SHP77 (cell line): ENCODE data around the gene TAF10.

Experiments
- DNase-seq, 2 experiments: peaks; one replicate each; lab custom pipeline; 2025; lab: John Stamatoyannopoulos, UW

The TAF10 gene

DNA sequence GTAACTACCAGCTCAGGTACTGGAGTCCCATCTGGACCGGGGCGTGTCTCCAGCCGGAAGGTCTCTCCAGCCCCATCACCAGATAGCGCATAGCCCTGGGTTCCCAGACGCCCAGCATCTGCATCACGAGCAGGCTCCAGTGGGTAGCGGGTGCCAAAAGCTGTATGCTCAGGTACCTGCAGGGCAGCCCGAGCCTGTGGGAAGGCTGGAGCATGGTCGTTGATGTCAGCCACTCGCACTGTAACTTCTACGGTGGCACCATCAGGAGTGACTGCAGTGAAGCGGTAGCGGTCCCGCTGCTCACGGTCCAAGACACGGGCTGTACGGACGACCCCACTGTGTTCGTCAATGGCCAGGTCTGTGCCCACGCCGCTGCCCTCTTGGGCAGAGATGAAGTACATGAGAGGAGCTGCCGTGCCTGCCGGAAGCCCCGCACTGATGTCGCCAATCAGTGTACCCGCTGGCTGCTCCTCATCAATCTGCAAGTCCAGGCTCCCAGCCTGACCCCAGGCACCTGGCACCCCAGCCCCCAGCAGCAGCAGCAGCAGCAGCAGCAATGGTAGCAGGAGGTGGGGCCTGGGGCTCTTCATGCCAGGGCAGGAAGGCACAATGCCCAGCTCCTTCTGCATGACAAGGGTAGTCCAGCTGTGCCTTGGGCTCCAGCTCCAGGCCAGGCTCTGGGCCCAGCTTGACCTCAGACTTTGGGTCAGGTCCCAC lies 29.1 kb upstream of the TAF10 start:
- no peak for DNase-seq

GRCh38 chr11:6640036-6640984 lies 28.3 kb upstream of the TAF10 start:
- no peak for DNase-seq

DNA sequence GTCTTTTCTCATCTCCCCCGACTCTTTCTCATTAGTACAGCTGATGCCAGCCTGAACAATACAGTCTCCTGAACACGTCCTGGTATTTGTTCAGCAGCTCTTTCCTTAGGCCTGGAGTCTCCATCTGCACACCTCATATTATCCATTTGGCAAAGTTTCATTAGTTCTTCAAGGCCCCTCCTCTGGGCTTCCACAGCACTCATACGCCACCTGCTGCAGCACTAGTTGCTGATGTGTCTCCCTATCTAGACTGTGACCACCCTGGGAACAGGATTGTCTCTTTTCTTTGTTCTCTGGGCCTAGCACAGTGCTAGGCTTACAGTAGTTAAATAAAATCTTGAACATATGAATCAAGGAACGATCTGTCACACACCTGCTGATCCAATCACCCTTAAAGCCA lies 26.4 kb upstream of the TAF10 start:
- no peak for DNase-seq

GRCh38 chr11:6637871-6638270 lies 25.9 kb upstream of the TAF10 start:
- DNase-seq, result no peak

DNA sequence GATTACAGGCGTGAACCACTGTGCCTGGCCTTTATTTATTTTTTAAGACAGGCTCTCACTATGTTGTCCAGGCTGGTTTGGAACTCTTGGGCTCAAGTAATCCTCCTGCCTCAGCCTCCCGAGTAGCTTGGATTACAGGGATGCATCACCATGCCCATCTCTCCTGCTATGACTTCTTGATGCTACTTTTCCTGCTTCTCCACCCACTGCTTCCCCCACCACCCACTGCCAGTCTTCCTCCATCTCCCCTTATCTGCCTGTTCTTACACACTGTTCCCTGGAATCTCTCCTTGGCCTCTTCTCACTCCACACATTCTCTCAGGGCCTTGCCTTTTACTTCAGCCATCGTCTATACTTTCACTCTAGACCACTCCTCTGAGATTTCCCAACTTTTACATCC lies 24.5 kb upstream of the TAF10 start:
- DNase-seq, result no peak

GRCh38 chr11:6635082-6635932 lies 23.3 kb upstream of the TAF10 start:
- DNase-seq, result no peak

DNA sequence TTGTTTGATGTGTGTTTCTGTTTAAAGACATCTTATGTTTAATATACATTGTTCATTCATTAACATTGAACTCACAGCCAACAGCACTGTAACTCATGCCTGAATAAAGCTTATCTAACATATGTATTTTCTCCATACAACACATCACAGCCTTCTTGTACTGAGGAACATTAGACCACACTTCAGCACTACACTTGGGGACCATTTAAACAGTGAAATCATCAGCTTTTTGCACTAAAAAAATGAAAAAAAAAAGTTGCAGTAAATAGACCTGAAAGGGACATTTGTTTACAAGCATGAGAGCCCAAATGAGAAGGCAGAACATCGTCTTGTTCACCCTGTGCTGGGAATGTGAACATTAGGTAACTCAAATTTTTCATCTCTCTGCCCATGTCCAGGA lies 22.5 kb upstream of the TAF10 start:
- DNase-seq, result no peak

DNA sequence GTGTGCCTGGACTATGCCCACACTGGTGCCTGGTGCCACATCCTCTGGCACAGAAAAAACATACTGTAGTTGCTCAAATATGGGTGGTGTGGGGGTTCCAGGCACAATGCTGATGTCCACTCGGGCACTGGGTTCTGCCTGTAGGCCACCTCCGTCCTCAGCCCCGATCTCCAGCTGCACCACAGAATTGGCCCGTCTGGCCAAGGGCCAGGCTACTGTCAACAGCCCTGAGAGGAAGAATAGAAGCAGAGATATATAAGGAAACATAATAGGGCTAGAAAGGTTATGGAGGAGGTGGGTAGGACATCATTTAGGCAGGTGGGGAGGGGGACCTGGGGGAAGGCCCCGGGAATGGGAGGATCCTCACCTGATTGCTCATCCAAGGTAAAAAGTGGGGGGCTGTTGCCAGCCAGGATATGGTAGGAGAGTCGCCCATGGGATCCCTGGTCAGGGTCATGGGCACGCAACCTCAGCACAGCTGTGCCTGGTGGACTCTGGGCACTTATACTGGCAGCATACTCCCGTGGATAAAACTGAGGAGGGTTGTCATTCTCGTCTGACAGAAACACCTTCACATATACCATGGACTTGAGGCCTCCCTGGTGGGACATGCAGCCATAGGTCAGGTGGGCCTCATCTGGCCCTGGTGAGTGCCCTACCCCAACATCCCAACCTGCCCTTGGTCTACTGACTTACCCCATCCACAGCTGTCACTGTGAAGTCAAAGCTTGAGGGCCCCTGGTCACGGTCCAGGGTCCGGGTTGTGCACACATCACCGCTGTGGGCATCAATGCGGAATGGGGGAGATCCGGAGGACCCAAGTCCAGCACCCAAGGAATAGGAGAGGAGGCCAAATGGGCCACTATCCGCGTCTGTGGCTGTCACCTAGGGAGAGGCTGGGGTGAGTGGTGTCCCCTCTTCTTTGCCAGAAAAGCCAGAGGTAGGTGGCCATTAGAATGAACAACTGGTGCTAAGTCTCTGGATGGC lies 21.7 kb upstream of the TAF10 start:
- no peak for DNase-seq

GRCh38 chr11:6632116-6633073 lies 20.4 kb upstream of the TAF10 start:
- DNase-seq, result no peak

DNA sequence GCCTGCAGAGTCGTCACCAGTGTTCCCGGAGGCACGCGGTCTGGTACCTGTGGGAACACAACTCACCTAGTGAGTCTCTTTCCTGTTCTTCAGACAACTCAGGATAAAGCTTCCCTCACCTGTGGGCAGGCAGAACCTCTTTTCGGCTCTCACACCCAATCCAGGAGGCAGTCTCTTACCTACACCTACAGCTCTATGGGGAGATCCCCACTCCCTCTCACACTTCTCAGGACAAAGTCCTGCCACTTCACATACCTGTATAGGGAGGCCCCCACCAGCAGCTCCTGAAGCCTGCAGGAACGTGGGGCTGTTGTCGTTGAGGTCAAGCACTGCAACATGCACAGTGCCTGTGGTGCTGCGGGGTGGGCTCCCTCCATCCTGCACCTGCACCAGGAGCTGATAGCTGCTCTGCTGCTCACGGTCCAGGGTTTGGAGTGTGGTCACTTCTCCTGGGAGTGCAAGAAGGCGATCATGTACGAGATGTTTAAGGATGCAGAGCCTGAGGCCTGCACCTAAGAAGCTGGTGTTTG lies 19.4 kb upstream of the TAF10 start:
- no peak for DNase-seq

- DNase-seq, result no peak
Observed at GRCh38 chr11:6630632-6631291, 18.7 kb upstream of the TAF10 start.

DNA sequence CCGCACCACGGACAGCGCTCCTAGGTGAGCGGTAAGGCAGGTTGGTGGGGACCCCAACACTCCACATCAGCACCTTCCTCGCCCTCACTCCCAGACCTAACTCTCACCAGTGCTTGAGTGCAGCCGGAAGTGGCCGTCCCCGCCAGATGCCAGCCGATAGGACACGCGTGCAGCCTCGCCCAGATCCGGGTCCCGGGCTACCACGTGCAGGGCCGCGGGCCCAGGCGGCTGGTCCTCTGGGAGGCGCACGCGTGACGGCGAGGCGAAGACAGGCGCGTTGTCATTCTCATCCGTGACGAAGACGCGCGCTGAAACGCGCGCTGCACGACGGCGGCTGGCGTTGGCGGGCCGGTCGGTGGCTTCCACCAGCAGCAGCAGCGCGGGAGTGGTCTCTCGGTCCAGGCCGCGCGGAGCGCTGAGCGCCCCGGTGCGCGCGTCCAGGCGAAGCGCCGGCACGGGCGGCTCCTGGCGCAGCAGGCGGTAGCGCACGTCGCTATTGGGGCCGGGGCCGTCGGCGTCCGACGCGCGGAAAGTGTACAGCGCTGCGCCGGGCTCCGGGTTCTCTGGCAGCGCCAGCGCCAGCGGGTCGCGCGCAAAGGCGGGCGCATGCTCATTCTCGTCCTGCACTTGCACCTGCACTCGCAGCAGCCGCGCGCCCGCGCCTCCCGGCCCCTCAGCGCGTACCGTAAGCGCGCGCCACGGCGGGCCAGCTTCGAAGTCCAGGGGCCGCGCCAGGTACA lies 18.0 kb upstream of the TAF10 start:
- DNase-seq, result no peak

DNA sequence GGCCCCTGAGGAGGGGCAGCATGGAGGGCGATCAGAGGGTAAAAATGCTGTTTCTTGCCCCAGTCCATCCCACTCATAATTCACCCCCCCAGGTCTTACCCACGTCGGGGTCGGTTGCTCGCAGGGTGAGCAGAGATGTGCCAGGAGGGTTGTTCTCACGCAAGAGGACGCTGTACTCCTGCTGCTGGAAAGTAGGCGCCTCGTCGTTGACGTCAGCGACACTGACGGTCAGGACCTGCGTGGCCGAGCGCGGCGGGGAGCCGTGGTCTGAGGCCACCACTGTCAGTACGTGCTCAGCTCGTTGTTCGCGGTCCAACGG lies 17.5 kb upstream of the TAF10 start:
- DNase-seq, result no peak

GRCh38 chr11:6628526-6628925 lies 16.5 kb upstream of the TAF10 start:
- no peak for DNase-seq

DNA sequence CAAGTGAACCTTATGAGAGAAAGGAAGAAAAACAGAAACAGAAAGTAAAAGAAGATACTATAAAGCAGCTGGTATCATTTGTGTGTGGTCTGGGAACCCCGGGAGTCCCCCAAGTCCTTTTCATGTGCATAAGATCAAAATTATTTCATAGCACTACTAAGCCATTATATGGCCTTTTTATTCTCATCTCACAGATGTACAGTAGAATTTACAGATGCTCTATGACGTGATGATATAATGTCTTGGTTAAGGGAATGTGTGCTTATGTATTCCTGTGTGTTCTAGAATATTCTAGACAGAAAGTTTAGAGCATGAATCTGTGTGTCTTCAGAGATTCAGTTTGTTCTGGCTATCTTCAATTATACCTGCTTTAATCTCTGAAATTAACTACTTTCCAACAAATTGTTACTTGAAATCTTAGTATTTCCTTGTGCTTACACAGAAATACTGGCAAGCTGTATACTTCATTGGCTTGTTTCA lies 15.8 kb upstream of the TAF10 start:
- DNase-seq, result no peak

DNA sequence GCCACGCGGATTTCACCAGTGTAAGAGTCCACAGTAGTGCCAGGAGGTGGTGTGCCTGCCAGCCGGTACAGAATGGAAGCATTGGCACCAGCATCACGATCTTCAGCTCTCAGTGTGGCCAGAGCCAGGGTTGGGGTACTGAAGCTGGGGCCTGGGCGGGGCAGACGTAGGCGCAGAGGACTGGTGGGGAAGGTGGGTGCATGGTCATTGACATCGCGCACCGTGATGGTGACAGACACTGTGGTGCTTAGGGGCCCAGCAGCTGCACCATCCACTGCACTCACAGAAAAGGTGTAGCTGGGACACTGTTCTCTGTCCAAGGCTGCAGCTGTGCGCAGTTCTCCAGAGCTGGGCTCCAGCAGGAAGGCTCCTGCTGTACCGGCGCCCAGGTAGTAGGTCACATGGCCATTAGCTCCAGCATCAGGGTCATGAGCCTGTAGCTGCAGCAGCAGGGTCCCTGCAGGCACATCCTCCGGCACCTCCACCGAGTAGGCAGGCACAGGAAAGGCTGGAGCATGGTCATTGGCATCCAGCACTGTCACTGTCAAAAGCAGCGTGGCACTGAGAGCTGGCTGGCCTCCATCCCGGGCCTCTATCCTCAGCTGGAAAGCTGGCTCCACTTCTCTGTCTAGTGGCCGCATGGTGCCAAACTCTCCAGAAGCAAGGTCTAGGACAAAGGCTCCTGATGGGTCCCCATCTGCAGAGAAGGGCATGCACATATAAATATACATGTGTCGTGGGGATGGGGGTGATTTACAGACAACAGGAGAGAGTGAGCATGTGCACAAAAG lies 15.2 kb upstream of the TAF10 start:
- DNase-seq, result no peak

DNA sequence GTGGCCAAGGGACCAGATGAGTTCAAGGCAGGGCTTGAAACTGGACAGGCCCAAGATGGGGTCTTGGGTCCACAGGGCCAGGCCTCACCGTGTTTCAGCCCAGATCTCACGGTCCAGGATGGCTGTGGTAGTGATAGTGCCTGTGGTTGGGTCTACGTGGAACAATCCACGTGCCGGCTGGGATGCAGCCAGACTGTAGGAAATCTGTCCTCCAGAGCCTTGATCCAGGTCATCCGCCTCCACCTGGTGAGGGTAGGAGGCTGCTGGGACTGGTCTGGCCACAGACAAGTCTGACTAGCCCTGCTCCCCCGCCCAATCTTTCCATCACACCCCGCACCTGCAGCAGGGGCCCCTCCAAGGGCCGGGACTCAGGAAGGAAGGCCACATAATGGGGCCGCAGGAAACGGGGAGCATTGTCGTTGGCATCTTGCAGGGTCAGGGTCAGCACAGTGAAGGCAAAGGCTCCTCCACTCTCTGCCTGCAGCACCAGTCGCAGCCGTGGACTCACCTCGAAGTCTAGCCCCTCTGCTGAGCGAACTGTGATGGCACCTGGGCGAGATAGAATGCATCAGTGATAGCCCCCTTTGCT lies 13.9 kb upstream of the TAF10 start:
- no peak for DNase-seq
